ENCODE measurements around the gene CRYBB3.

Gene CRYBB3

DNA sequence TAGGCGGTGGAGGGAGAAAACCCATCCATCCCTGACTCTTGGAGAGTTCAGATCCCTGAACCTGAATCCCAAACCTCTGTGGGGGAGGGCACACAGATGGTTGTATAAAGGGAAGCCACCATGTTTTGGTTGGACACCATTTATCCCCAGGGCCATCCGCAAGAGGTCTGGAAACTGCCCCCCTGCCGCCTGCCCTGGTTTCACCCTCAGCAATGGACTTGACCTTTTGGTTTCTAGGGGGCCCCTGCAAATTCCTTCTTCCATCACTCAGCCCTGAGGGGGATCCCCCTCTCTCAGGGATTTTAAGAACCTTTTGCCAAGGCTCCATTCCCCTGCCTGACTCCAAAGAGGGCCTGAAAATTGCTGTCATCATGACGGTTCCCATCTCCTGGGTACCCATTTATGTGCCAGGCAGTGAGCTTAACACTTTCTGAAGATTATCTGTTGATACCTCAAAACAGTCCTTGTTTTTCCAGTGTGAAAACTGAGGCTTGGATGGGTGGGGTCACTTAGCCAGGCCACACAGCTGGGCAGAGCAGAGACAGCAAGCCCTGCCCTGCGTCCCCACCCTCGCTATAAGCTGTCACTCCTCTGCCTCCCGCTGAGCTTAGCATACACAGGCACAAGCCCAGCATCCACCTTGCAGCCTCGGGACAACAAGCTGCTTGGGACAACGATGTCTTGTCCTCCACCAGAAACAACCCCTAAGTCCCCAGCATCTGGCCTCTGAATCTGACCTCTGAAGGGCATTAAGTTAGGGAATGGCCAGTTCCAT, 33.2 kb upstream of the CRYBB3 start:
- TF ChIP-seq ZBTB7A (IDR thresholded peaks at IDR 0.05; ENCODE audit: low read depth) (no peak), FOXM1 (IDR thresholded peaks at IDR 0.05; ENCODE audit: borderline replicate concordance, low read depth) (no peak), RAD21 (IDR thresholded peaks at IDR 0.05; ENCODE audit: low read depth) (no peak), TAF1 (IDR thresholded peaks at IDR 0.05; ENCODE audit: low read depth) (no peak), EGR1 (IDR thresholded peaks at IDR 0.05) (no peak), CREB1 (IDR thresholded peaks at IDR 0.05; ENCODE audit: low read depth) (no peak), NFIC (IDR thresholded peaks at IDR 0.05) (no peak)
- TF ChIP-seq, protein P1, sequence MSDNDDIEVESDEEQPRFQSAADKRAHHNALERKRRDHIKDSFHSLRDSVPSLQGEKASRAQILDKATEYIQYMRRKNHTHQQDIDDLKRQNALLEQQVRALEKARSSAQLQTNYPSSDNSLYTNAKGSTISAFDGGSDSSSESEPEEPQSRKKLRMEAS (IDR thresholded peaks at IDR 0.05): no peak
- TF ChIP-seq, protein P2, sequence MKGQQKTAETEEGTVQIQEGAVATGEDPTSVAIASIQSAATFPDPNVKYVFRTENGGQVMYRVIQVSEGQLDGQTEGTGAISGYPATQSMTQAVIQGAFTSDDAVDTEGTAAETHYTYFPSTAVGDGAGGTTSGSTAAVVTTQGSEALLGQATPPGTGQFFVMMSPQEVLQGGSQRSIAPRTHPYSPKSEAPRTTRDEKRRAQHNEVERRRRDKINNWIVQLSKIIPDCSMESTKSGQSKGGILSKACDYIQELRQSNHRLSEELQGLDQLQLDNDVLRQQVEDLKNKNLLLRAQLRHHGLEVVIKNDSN (IDR thresholded peaks at IDR 0.05): no peak

DNA sequence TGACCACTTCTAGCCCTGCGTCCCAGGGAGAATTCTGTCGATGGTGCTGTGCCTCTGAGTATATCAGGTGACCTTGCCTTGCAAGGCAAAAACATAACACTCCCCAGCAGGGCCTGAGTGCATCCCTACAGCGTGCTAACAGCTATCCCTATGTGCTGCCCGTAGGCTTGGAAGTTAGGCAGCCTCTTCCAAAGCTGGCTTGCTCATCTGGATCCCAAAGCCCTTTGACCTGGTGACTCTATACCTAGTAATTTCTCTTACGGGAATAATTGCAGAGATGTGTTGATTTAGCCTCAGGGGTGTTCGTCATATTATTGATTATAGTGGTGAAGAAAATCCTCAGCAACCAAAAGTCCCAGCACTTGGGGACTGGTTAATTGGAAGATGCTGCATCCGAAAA, 32.6 kb upstream of the CRYBB3 start:
- TF ChIP-seq TCF12 (IDR thresholded peaks at IDR 0.05; ENCODE audit: low read depth) (no peak), EP300 (IDR thresholded peaks at IDR 0.05; ENCODE audit: borderline replicate concordance) (no peak), TEAD4 (IDR thresholded peaks at IDR 0.05) (no peak), FOXM1 (IDR thresholded peaks at IDR 0.05; ENCODE audit: borderline replicate concordance, low read depth) (no peak), RAD21 (IDR thresholded peaks at IDR 0.05; ENCODE audit: low read depth) (no peak), YY1 (IDR thresholded peaks at IDR 0.05; ENCODE audit: low read depth) (no peak), CREB1 (IDR thresholded peaks at IDR 0.05; ENCODE audit: low read depth) (no peak), CEBPB (IDR thresholded peaks at IDR 0.05) (no peak), NFIC (IDR thresholded peaks at IDR 0.05) (no peak), EGR1 (IDR thresholded peaks at IDR 0.05) (no peak), TAF1 (IDR thresholded peaks at IDR 0.05; ENCODE audit: low read depth) (no peak), ZBTB7A (IDR thresholded peaks at IDR 0.05; ENCODE audit: low read depth) (no peak)
- TF ChIP-seq, protein P1 (IDR thresholded peaks at IDR 0.05): no peak
- TF ChIP-seq, protein P3, sequence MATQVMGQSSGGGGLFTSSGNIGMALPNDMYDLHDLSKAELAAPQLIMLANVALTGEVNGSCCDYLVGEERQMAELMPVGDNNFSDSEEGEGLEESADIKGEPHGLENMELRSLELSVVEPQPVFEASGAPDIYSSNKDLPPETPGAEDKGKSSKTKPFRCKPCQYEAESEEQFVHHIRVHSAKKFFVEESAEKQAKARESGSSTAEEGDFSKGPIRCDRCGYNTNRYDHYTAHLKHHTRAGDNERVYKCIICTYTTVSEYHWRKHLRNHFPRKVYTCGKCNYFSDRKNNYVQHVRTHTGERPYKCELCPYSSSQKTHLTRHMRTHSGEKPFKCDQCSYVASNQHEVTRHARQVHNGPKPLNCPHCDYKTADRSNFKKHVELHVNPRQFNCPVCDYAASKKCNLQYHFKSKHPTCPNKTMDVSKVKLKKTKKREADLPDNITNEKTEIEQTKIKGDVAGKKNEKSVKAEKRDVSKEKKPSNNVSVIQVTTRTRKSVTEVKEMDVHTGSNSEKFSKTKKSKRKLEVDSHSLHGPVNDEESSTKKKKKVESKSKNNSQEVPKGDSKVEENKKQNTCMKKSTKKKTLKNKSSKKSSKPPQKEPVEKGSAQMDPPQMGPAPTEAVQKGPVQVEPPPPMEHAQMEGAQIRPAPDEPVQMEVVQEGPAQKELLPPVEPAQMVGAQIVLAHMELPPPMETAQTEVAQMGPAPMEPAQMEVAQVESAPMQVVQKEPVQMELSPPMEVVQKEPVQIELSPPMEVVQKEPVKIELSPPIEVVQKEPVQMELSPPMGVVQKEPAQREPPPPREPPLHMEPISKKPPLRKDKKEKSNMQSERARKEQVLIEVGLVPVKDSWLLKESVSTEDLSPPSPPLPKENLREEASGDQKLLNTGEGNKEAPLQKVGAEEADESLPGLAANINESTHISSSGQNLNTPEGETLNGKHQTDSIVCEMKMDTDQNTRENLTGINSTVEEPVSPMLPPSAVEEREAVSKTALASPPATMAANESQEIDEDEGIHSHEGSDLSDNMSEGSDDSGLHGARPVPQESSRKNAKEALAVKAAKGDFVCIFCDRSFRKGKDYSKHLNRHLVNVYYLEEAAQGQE (IDR thresholded peaks at IDR 0.05; ENCODE audit: low read depth): no peak
- TF ChIP-seq, protein P2 (IDR thresholded peaks at IDR 0.05): no peak

DNA sequence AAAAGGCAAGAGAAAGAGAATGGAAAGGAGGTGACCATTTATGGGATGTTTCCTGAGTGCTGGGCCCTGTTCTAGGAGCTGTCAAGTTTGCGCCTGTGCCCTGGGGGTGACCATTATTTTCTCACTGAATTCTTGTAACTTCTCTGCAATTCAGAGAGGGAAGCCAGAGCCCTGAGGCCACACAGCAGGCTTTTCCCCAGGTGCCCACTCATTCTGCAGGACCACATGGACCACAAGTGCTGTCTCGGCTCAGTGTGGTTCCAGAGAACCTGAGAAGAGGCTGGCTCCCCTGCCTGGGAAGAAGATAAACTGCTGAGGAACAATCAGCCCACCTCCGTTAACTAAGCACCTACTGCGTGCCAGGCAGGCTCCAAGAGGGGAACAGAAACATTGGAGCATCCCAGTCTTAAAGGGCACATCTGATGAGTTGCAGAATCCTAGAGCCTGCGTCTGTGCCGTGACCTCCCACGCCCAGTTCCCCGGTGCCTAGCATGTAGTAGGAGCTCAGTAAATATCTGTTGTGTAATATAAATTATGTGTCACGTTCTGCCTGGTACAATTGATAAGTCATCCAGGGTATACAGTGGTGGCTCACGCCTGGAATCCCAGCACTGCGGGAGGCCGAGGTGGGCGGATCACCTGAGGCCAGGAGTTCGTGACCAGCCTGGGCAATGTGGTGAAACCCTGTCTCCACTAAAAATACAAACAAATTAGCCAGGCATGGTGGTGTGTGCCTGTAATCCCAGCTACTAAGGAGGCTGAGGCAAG, 31.6 kb upstream of the CRYBB3 start:
- TF ChIP-seq CREB1 (IDR thresholded peaks at IDR 0.05; ENCODE audit: low read depth) (no peak), RAD21 (IDR thresholded peaks at IDR 0.05; ENCODE audit: low read depth) (no peak), EP300 (IDR thresholded peaks at IDR 0.05; ENCODE audit: borderline replicate concordance) (no peak), EGR1 (IDR thresholded peaks at IDR 0.05) (no peak), ZBTB7A (IDR thresholded peaks at IDR 0.05; ENCODE audit: low read depth) (no peak), FOXM1 (IDR thresholded peaks at IDR 0.05; ENCODE audit: borderline replicate concordance, low read depth) (no peak)
- TF ChIP-seq, protein P2 (IDR thresholded peaks at IDR 0.05): no peak
- TF ChIP-seq, protein P1 (IDR thresholded peaks at IDR 0.05): no peak

DNA sequence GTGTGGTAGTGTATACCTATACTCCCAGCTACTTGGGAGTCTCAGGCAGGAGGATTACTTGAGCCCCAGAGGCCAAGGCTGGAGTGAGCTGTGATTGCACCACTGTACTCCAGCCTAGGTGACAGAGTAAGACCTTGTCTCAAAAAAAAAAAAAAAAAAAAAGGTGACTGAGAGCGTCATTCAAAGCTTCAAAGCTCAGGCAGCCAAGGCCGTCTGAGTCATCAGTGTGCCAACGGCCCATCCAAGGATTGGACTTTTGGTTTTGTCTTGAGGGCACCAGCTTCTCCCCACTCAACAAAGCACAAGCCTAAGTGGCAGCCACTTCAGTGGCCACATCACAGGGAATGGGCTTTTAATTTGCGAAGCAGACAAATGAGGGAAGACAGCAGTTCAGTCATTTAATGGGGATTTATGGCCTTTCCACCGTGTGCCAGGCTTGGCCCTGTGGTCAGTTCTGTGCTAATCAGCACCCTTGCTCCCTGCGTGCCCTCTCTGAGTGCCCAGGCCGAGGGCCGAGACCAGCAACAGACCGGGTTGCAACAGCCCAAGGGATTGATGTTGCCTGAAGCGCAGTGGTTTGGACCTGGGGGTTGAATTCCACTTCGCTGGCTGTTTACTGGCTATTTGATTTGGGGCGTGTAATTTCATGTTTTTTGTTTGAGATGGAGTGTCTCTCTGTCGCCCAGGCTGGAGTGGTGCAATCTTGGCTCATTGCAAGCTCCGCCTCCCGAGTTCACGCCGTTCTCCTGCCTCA, 30.2 kb upstream of the CRYBB3 start:
- no peak for TF ChIP-seq EGR1 (IDR thresholded peaks at IDR 0.05)
- TF ChIP-seq CEBPB (IDR thresholded peaks at IDR 0.05): no peak
- no peak for TF ChIP-seq FOXM1 (IDR thresholded peaks at IDR 0.05; ENCODE audit: borderline replicate concordance, low read depth)
- TF ChIP-seq ZBTB7A (IDR thresholded peaks at IDR 0.05; ENCODE audit: low read depth): no peak
- no peak for TF ChIP-seq NFIC (IDR thresholded peaks at IDR 0.05)
- no peak for TF ChIP-seq TAF1 (IDR thresholded peaks at IDR 0.05; ENCODE audit: low read depth)
- no peak for TF ChIP-seq CREB1 (IDR thresholded peaks at IDR 0.05; ENCODE audit: low read depth)
- TF ChIP-seq, protein P2 (IDR thresholded peaks at IDR 0.05): no peak
- TF ChIP-seq RAD21 (IDR thresholded peaks at IDR 0.05; ENCODE audit: low read depth): no peak
- no peak for TF ChIP-seq TCF12 (IDR thresholded peaks at IDR 0.05; ENCODE audit: low read depth)
- TF ChIP-seq, protein P1 (IDR thresholded peaks at IDR 0.05): no peak
- TF ChIP-seq YY1 (IDR thresholded peaks at IDR 0.05; ENCODE audit: low read depth): no peak
- TF ChIP-seq, protein P3 (IDR thresholded peaks at IDR 0.05; ENCODE audit: low read depth): no peak
- TF ChIP-seq TEAD4 (IDR thresholded peaks at IDR 0.05): no peak
- TF ChIP-seq EP300 (IDR thresholded peaks at IDR 0.05; ENCODE audit: borderline replicate concordance): no peak

All from Ishikawa (cell line).